Gastroesophageal sphincter (tissue), 4 donors: Measurements from ENCODE around the gene TTC19. TPM values are rescaled to one million over a fixed set of nuclear protein-coding genes. Genes with fewer than 3 reads are reported as not detected.

Experiments
- ATAC-seq: fragments of 150-250 bp; one replicate; pipeline ENCODE4 v1.9.1; 2016; ENCODE audit warnings: mild to moderate bottlenecking, moderate library complexity
- H3K27ac ChIP-seq, 4 donors: fragments of 200-600 bp; sonication (generic) in 3 of 4; 1 replicate in 3 of 4; 2 replicates in 1 of 4; pipeline ENCODE4 v1.5.1; 2016 to 2019
- H3K27me3 ChIP-seq: fragments of 200-600 bp; sonication (generic); one replicate; pipeline ENCODE4 v1.5.1; 2019
- H3K36me3 ChIP-seq, 2 donors: fragments of 200-600 bp; sonication (generic); one replicate each; pipeline ENCODE4 v1.5.1; 2019; ENCODE audit warnings: control low read depth in 1 of 2
- H3K4me1 ChIP-seq, 3 donors: fragments of 200-600 bp; sonication (generic); 1 replicate in 2 of 3; 2 replicates in 1 of 3; pipeline ENCODE4 v1.5.1; 2016 to 2019; ENCODE audit warnings: control low read depth in 2 of 3
- H3K4me3 ChIP-seq, 2 donors: fragments of 200-600 bp; sonication (generic); one replicate each; pipeline ENCODE4 v1.5.1; 2019; ENCODE audit warnings: mild to moderate bottlenecking in 1 of 2, moderate library complexity in 1 of 2
- H3K9me3 ChIP-seq, 3 donors: fragments of 200-600 bp; sonication (generic); one replicate each; pipeline ENCODE4 v1.5.1; 2017 to 2019; ENCODE audit warnings: control low read depth in 2 of 3
- EP300 ChIP-seq: sonication (generic); formaldehyde crosslinking; IDR thresholded peaks from one replicate; pipeline ENCODE4 v1.6.1; 2017; ENCODE audit warnings: antibody characterized with exemption, mild to moderate bottlenecking
- POLR2A ChIP-seq, 2 donors: fragments of 450-650 bp; IDR thresholded peaks; one replicate each; pipeline ENCODE4 v1.6.1; 2017; ENCODE audit warnings: antibody characterized with exemption in 2 of 2, mild to moderate bottlenecking in 2 of 2, moderate library complexity in 1 of 2
- POLR2AphosphoS5 ChIP-seq: sonication (generic); formaldehyde crosslinking; IDR thresholded peaks from one replicate; pipeline ENCODE4 v1.6.1; 2017; ENCODE audit warnings: antibody characterized with exemption
- WGBS, 2 donors: methylation state at CpG; one replicate each; pipeline ENCODE4 v1.1.5; 2018; ENCODE audit warnings: low coverage in 1 of 2; 5-methylcytosine and 5-hydroxymethylcytosine counted together
- total RNA-seq, 4 donors: library from RNA; depleted of rRNA; stranded (reverse); fragments of >200 nt; gene quantifications; one replicate each; pipeline ENCODE4 v1.1.0, GENCODE V29; 2016
- TF ChIP-seq, protein P1 (sequence below), 4 experiments: fragments of 200-600 bp in 2 of 4; fragments of 450-650 bp in 2 of 4; sonication (generic) in 1 of 4; IDR thresholded peaks; one replicate each; pipeline ENCODE4 v1.5.1; 2017 to 2019; ENCODE audit warnings: antibody characterized with exemption in 4 of 4, mild to moderate bottlenecking in 2 of 4, moderate library complexity in 2 of 4

TTC19 gene
- total RNA-seq, 4 donors from 2014 or later: 22.1 to 57.1 (median 40.0) TPM

DNA sequence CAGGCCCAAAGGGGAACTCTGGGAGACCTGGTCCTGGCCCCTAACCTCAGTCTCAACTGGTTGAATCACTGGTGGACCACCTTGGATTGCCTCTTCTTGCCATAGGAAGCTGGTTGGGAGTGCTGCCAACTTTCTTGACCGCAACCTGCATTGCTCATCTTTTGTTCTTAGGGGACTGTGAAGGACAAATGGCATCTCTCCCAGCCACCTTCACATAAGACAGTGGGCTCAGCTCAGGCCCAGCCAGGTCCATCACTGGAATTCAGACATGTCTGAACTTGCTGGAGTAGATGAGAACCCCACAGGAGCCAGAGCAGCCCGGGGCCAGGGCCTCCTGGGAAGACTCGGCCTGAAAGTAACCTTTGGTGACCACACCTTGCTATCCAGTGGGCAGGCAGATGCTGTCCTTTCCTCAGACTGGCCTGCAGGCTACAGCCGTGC, 35.9 kb upstream of the TTC19 start:
- Histone ChIP-seq H3K36me3 (no peaks in the 10 kb centered on the region), H3K4me3 (no peak overlapping the region), H3K27ac (no peak overlapping the region), H3K4me1 (peaks cover 0 to 14% (median 0%) of the 10 kb centered on the region in 3 donors), H3K9me3 (no peaks in the 10 kb centered on the region), H3K27me3 (no peaks in the 10 kb centered on the region)
- WGBS, 2 donors: 90% methylated on average over 2 of the region's 4 CpGs; no CpG with 5 or more reads in 1 of the 2 donors
- TF ChIP-seq POLR2A (IDR thresholded peaks at IDR 0.05): no peak
- TF ChIP-seq POLR2AphosphoS5: no peak
- TF ChIP-seq, protein P1, sequence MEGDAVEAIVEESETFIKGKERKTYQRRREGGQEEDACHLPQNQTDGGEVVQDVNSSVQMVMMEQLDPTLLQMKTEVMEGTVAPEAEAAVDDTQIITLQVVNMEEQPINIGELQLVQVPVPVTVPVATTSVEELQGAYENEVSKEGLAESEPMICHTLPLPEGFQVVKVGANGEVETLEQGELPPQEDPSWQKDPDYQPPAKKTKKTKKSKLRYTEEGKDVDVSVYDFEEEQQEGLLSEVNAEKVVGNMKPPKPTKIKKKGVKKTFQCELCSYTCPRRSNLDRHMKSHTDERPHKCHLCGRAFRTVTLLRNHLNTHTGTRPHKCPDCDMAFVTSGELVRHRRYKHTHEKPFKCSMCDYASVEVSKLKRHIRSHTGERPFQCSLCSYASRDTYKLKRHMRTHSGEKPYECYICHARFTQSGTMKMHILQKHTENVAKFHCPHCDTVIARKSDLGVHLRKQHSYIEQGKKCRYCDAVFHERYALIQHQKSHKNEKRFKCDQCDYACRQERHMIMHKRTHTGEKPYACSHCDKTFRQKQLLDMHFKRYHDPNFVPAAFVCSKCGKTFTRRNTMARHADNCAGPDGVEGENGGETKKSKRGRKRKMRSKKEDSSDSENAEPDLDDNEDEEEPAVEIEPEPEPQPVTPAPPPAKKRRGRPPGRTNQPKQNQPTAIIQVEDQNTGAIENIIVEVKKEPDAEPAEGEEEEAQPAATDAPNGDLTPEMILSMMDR (IDR thresholded peaks at IDR 0.05): no peak
- TF ChIP-seq EP300: no peak
- no peak for ATAC-seq

DNA sequence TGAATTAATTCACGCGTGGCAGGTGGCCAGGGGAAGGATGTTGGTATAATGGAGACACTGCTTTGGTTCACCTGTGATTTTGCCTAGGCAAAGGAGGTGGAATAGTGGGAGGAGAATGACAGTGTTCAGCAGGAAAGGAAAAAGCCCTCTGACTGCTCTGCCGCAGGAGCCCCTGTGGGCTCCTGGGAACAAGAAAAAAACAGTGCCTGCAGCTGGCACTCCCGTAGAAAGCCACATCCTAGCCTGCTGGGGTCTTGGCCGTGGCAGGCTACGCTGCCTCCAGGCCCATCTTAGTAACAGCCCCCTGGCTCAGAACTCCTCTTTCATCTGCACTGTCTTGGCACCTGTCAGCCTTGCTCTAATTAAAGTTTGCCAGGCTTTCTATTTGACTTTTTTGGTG, 34.1 kb upstream of the TTC19 start:
- Histone ChIP-seq H3K4me1 (peaks cover 0 to 9% (median 0%) of the 10 kb centered on the region in 3 donors), H3K9me3 (no peaks in the 10 kb centered on the region), H3K4me3 (no peak overlapping the region), H3K36me3 (no peaks in the 10 kb centered on the region), H3K27me3 (no peaks in the 10 kb centered on the region), H3K27ac (no peak overlapping the region)
- 86 to 91% methylated on average over 1 to 6 of the region's 6 CpGs for WGBS, 2 donors
- TF ChIP-seq, protein P1 (IDR thresholded peaks at IDR 0.05): no peak
- TF ChIP-seq EP300 (no peak), POLR2AphosphoS5 (no peak), POLR2A (IDR thresholded peaks at IDR 0.05) (no peak)
- no peak for ATAC-seq

DNA sequence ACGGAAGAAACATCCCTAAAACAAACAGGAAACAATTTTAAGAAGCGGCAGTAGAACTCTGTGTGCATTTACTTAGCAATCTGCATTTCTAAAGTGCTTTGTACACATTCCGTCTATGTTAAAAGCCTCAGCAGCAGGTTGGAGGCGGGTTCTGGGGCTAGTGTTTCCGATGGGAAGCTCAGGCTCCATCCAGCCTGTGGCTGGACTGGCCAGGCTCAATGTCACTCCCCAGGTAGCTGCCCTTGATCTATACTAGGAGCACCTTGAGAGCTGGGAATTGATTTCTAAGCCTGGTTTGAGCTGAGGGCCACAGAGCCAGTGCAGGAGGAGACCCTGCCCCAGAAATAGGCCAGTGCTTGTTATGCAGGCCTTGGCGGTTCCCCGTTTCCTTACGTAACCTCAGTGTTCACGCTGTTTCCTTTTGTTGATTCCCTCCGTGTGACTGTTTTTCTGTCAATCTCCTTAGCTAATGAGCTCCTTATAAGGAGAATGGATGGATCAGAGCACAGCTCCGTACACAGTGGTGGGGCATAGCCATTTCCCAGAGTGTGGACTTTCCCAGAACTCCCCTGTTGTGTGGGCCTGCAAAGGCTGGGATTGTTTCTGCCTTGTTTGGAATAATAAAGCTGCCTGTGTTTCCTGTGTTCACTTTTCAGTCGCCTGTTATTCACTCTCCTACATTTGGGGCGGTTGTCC, 33.3 kb upstream of the TTC19 start:
- no peak overlapping the region for H3K4me3 ChIP-seq
- no peak overlapping the region for H3K27ac ChIP-seq
- H3K9me3 ChIP-seq: no peaks in the 10 kb centered on the region
- peaks cover 0 to 9% (median 0%) of the 10 kb centered on the region in 3 donors for H3K4me1 ChIP-seq
- H3K27me3 ChIP-seq: no peaks in the 10 kb centered on the region
- 81 to 94% methylated on average over 7 to 10 of the region's 13 CpGs for WGBS, 2 donors
- TF ChIP-seq, protein P1 (IDR thresholded peaks at IDR 0.05): no peak
- TF ChIP-seq EP300 (no peak), POLR2A (IDR thresholded peaks at IDR 0.05) (no peak)
- ATAC-seq: no peak
- H3K36me3 ChIP-seq: no peaks in the 10 kb centered on the region

DNA sequence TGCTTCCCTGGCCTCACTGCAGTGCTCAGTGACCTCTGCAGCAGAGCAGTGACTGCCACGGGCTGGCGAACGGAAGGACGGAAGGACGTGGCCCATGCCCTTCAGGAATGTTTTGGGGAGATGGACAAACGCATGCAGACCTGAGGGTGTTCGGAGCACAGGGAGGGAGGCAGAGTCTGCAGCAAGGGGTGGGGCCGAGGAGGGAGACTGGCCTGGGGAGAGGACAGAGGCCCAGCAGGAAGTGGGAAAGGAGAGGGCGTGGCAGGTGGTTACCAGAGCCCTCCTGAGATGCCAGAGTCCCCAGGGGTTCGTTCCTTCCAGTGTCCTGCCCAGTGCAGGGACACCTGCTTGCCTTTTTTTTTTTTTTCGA, 32.8 kb upstream of the TTC19 start:
- Histone ChIP-seq H3K27me3 (no peaks in the 10 kb centered on the region), H3K27ac (no peak overlapping the region), H3K36me3 (no peaks in the 10 kb centered on the region), H3K4me3 (no peak overlapping the region), H3K4me1 (peaks cover 0 to 9% (median 0%) of the 10 kb centered on the region in 3 donors), H3K9me3 (no peaks in the 10 kb centered on the region)
- 74 to 83% methylated on average over 3 to 7 of the region's 11 CpGs for WGBS, 2 donors
- TF ChIP-seq, protein P1 (IDR thresholded peaks at IDR 0.05): no peak
- TF ChIP-seq POLR2AphosphoS5: no peak
- TF ChIP-seq POLR2A (IDR thresholded peaks at IDR 0.05): no peak
- TF ChIP-seq EP300: no peak
- no peak for ATAC-seq

DNA sequence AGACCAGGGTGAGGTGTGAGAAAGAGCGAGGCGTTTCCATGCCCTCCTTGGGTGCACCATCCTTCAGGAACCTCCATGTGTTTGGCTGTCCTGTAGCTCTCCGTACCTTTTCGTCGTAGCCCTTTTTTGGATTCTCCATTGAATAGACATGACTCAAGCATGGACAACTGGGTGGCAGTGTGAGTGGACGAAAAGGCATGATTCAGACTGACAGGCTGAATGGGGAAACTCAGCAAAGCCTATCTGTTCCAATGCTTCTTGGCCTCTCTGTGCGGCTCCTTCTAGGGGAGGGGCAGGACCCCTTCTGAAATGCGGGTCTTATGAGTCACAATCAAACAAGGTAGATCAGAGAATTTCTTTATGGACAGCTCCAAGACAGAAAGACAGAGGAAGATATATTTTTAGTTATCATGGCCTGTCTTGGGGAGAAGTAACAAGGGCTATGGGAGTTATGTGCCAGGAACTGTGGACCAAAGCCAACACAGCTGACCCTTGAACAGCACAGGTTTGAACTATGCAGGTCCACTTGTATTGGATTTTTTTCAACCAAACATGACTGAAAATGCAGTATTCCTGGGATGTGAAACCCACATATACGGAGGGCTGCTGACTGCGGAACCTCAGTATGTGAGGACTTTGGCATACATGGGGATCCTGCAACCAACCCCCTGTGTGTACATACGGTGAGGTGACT, 31.8 kb upstream of the TTC19 start:
- TF ChIP-seq, protein P1 (IDR thresholded peaks at IDR 0.05): no peak
- no peak for TF ChIP-seq POLR2A (IDR thresholded peaks at IDR 0.05)
- no peak for TF ChIP-seq EP300
- TF ChIP-seq POLR2AphosphoS5: no peak
- no peak for ATAC-seq
- Histone ChIP-seq H3K36me3 (no peaks in the 10 kb centered on the region), H3K4me3 (no peak overlapping the region), H3K4me1 (peaks cover 0 to 9% (median 0%) of the 10 kb centered on the region in 3 donors), H3K9me3 (no peaks in the 10 kb centered on the region), H3K27me3 (no peaks in the 10 kb centered on the region), H3K27ac (no peak overlapping the region)
- 89 to 94% methylated on average over 9 to 11 of the region's 11 CpGs for WGBS, 2 donors
